ENCODE measurements around the gene KLC4.

KLC4 gene

GRCh38 chr6:43059168-43060033, at the start of gene KLC4, which contains the start of gene MRPL2:
TSS of gene KLC4 (plus strand) at chr6:43059631. CDS start at chr6:43061336, 1,705 bp downstream.
TSS of gene MRPL2 (minus strand) at chr6:43059434. CDS start at chr6:43059381, 53 bp downstream.
- peak; percentile 100 for DNase-seq

- no peak for DNase-seq
These were observed 48.2 kb upstream of the KLC4 start for GRCh38 chr6:43011207-43011606.

GRCh38 chr6:43012364-43012763, 47.1 kb upstream of the KLC4 start:
- DNase-seq, result no peak

- peak; percentile 76 for DNase-seq
These were observed 46.2 kb upstream of the KLC4 start for GRCh38 chr6:43013097-43013842.

- DNase-seq, result peak; percentile 100
These were observed 45.5 kb upstream of the KLC4 start, which contains the start of the genes KLHDC3 and MEA1 for GRCh38 chr6:43013843-43014433. TSS of gene KLHDC3 (plus strand) at chr6:43014249. CDS start at chr6:43017193, 2,944 bp downstream. TSS of gene MEA1 (minus strand) at chr6:43013946. CDS start at chr6:43013813, 133 bp downstream.

- DNase-seq, result no peak
These were observed 45.0 kb upstream of the KLC4 start for GRCh38 chr6:43014434-43014909.

- no peak for DNase-seq
These were observed 43.1 kb upstream of the KLC4 start for GRCh38 chr6:43016176-43016942.

- DNase-seq, result no peak
These were observed 42.5 kb upstream of the KLC4 start for GRCh38 chr6:43016943-43017334.

- no peak for DNase-seq
These were observed 40.3 kb upstream of the KLC4 start for GRCh38 chr6:43019152-43019551.

- no peak for DNase-seq
These were observed 39.3 kb upstream of the KLC4 start for GRCh38 chr6:43020052-43020705.

GRCh38 chr6:43020847-43021246, 38.6 kb upstream of the KLC4 start:
- DNase-seq, result peak; percentile 70

GRCh38 chr6:43021270-43022047, 38.0 kb upstream of the KLC4 start, which contains the start of gene RRP36:
TSS of gene RRP36 (plus strand) at chr6:43021623. CDS start at chr6:43021655, 32 bp downstream.
- peak; percentile 90 for DNase-seq

- DNase-seq, result no peak
These were observed 35.0 kb upstream of the KLC4 start for GRCh38 chr6:43024436-43024835.

- DNase-seq, result no peak
These were observed 33.1 kb upstream of the KLC4 start for GRCh38 chr6:43026365-43026764.

- no peak for DNase-seq
These were observed 30.3 kb upstream of the KLC4 start for GRCh38 chr6:43029120-43029519.

- no peak for DNase-seq
These were observed 27.1 kb upstream of the KLC4 start for GRCh38 chr6:43032326-43032725.

- no peak for DNase-seq
These were observed 25.8 kb upstream of the KLC4 start for GRCh38 chr6:43033496-43034189.

GRCh38 chr6:43034190-43034525, 25.3 kb upstream of the KLC4 start:
- DNase-seq, result no peak

- no peak for DNase-seq
These were observed 23.8 kb upstream of the KLC4 start for GRCh38 chr6:43035495-43036194.

- DNase-seq, result no peak
These were observed 22.7 kb upstream of the KLC4 start for GRCh38 chr6:43036712-43037111.
